IPS-15b (cell line): ENCODE data around the gene PC.
"Not testable (repeated sequence)": the region's sequence is repeated elsewhere in the genome, so short reads cannot be mapped to it uniquely, and the experiment has no call there.

Source experiments
- H3K27me3 ChIP-seq: one replicate; pipeline ENCODE4 v1.6.1; 2013; ENCODE audit warnings: low read length; ENCODE audit not compliant: control insufficient read depth, insufficient read depth
- H3K36me3 ChIP-seq: one replicate; pipeline ENCODE4 v1.6.1; 2013; ENCODE audit warnings: low read length; ENCODE audit not compliant: control insufficient read depth, insufficient read depth
- H3K4me1 ChIP-seq: one replicate; pipeline ENCODE4 v1.6.1; 2013; ENCODE audit warnings: mild to moderate bottlenecking, low read length; ENCODE audit not compliant: control insufficient read depth, insufficient read depth
- H3K4me3 ChIP-seq: one replicate; pipeline ENCODE4 v1.5.1; 2013; ENCODE audit warnings: low read depth, low read length
- H3K9ac ChIP-seq: one replicate; pipeline ENCODE4 v1.6.1; 2013; ENCODE audit warnings: low read depth, mild to moderate bottlenecking, low read length
- H3K9me3 ChIP-seq: one replicate; pipeline ENCODE4 v1.6.1; 2013; ENCODE audit warnings: mild to moderate bottlenecking, low read length; ENCODE audit not compliant: control insufficient read depth, insufficient read depth

PC gene

GRCh38 chr11:66820901-66821300, 137.3 kb downstream of the PC start:
- Histone ChIP-seq H3K9ac (no peak overlapping the region), H3K4me3 (no peak overlapping the region), H3K27me3 (no peaks in the 10 kb centered on the region), H3K4me1 (no peaks in the 10 kb centered on the region), H3K36me3 (no peaks in the 10 kb centered on the region), H3K9me3 (no peaks in the 10 kb centered on the region)

GRCh38 chr11:66820381-66820780, 137.8 kb downstream of the PC start:
- Histone ChIP-seq H3K4me3 (no peak overlapping the region), H3K27me3 (no peaks in the 10 kb centered on the region), H3K9me3 (no peaks in the 10 kb centered on the region), H3K9ac (no peak overlapping the region), H3K4me1 (no peaks in the 10 kb centered on the region), H3K36me3 (no peaks in the 10 kb centered on the region)

- H3K4me1 ChIP-seq, result no peaks in the 10 kb centered on the region
- H3K9ac ChIP-seq, result no peak overlapping the region
- no peaks in the 10 kb centered on the region for H3K27me3 ChIP-seq
- H3K9me3 ChIP-seq, result no peaks in the 10 kb centered on the region
- H3K36me3 ChIP-seq, result no peaks in the 10 kb centered on the region
- no peak overlapping the region for H3K4me3 ChIP-seq
These were observed 139.8 kb downstream of the PC start for GRCh38 chr11:66818231-66818955.

- H3K9ac ChIP-seq, result no peak overlapping the region
- H3K4me1 ChIP-seq, result peaks cover 14% of the 10 kb centered on the region
- no peaks in the 10 kb centered on the region for H3K27me3 ChIP-seq
- no peak overlapping the region for H3K4me3 ChIP-seq
- no peaks in the 10 kb centered on the region for H3K9me3 ChIP-seq
- H3K36me3 ChIP-seq, result no peaks in the 10 kb centered on the region
These were observed 142.5 kb downstream of the PC start for GRCh38 chr11:66815646-66816045.

GRCh38 chr11:66814678-66815077, 143.5 kb downstream of the PC start:
- H3K27me3 ChIP-seq, result no peaks in the 10 kb centered on the region
- no peak overlapping the region for H3K9ac ChIP-seq
- H3K9me3 ChIP-seq, result no peaks in the 10 kb centered on the region
- H3K4me1 ChIP-seq, result peaks cover 18% of the 10 kb centered on the region
- H3K4me3 ChIP-seq, result no peak overlapping the region
- H3K36me3 ChIP-seq, result no peaks in the 10 kb centered on the region

- H3K4me1 ChIP-seq, result peaks cover 18% of the 10 kb centered on the region
- no peaks in the 10 kb centered on the region for H3K9me3 ChIP-seq
- H3K27me3 ChIP-seq, result no peaks in the 10 kb centered on the region
- H3K4me3 ChIP-seq, result no peak overlapping the region
- no peak overlapping the region for H3K9ac ChIP-seq
- H3K36me3 ChIP-seq, result no peaks in the 10 kb centered on the region
These were observed 147.5 kb downstream of the PC start for GRCh38 chr11:66810576-66811185.

- Histone ChIP-seq H3K9ac (no peak overlapping the region), H3K4me1 (peaks cover 18% of the 10 kb centered on the region), H3K27me3 (no peaks in the 10 kb centered on the region), H3K36me3 (no peaks in the 10 kb centered on the region), H3K4me3 (no peak overlapping the region), H3K9me3 (no peaks in the 10 kb centered on the region)
These were observed 148.6 kb downstream of the PC start for GRCh38 chr11:66809592-66809991.

GRCh38 chr11:66800720-66801428, 157.3 kb downstream of the PC start:
- Histone ChIP-seq H3K9me3 (no peaks in the 10 kb centered on the region), H3K9ac (no peak overlapping the region), H3K4me1 (no peaks in the 10 kb centered on the region), H3K4me3 (no peak overlapping the region), H3K27me3 (no peaks in the 10 kb centered on the region), H3K36me3 (no peaks in the 10 kb centered on the region)

- H3K9me3 ChIP-seq, H3K4me1 ChIP-seq, H3K36me3 ChIP-seq, H3K9ac ChIP-seq, H3K27me3 ChIP-seq, H3K4me3 ChIP-seq: not testable (repeated sequence)
These were observed 158.4 kb downstream of the PC start for GRCh38 chr11:66799815-66800214.
